ENCODE results near the gene SLC26A1.

GRCh38 chr4:951594-952468, 41.4 kb downstream of the SLC26A1 start:
- no peak for TF ChIP-seq CTCF (IDR thresholded peaks at IDR 0.05)
- TF ChIP-seq POLR2A (IDR thresholded peaks at IDR 0.05): no peak
